ENCODE data around the gene FBLN5.

DNA sequence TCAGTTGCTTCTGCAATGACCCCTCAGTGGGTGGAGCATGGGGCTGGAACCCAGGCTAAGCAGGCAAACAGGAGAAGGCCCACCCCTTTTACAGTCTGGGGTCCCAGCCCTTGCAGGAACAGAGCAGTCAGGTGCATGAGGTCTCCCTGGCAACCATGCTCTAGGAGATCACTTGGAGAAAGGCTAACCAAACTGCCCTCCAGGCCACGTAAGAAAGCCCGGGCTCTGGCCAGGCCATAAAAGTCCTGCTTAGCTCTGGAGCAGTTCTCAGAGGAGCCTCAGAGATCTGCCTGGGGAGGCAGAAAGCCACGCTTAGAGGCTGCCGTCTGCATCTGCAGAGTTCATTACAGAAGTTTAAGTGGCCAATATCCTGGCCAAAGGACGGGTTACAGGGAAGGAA, 65.1 kb downstream of the FBLN5 start:
- TF ChIP-seq, protein P1, sequence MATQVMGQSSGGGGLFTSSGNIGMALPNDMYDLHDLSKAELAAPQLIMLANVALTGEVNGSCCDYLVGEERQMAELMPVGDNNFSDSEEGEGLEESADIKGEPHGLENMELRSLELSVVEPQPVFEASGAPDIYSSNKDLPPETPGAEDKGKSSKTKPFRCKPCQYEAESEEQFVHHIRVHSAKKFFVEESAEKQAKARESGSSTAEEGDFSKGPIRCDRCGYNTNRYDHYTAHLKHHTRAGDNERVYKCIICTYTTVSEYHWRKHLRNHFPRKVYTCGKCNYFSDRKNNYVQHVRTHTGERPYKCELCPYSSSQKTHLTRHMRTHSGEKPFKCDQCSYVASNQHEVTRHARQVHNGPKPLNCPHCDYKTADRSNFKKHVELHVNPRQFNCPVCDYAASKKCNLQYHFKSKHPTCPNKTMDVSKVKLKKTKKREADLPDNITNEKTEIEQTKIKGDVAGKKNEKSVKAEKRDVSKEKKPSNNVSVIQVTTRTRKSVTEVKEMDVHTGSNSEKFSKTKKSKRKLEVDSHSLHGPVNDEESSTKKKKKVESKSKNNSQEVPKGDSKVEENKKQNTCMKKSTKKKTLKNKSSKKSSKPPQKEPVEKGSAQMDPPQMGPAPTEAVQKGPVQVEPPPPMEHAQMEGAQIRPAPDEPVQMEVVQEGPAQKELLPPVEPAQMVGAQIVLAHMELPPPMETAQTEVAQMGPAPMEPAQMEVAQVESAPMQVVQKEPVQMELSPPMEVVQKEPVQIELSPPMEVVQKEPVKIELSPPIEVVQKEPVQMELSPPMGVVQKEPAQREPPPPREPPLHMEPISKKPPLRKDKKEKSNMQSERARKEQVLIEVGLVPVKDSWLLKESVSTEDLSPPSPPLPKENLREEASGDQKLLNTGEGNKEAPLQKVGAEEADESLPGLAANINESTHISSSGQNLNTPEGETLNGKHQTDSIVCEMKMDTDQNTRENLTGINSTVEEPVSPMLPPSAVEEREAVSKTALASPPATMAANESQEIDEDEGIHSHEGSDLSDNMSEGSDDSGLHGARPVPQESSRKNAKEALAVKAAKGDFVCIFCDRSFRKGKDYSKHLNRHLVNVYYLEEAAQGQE (IDR thresholded peaks at IDR 0.05; ENCODE audit: insufficient read depth in 1 of 2, low read depth in 2 of 2, low read length in 1 of 2) = no peak
- TF ChIP-seq, protein P2, sequence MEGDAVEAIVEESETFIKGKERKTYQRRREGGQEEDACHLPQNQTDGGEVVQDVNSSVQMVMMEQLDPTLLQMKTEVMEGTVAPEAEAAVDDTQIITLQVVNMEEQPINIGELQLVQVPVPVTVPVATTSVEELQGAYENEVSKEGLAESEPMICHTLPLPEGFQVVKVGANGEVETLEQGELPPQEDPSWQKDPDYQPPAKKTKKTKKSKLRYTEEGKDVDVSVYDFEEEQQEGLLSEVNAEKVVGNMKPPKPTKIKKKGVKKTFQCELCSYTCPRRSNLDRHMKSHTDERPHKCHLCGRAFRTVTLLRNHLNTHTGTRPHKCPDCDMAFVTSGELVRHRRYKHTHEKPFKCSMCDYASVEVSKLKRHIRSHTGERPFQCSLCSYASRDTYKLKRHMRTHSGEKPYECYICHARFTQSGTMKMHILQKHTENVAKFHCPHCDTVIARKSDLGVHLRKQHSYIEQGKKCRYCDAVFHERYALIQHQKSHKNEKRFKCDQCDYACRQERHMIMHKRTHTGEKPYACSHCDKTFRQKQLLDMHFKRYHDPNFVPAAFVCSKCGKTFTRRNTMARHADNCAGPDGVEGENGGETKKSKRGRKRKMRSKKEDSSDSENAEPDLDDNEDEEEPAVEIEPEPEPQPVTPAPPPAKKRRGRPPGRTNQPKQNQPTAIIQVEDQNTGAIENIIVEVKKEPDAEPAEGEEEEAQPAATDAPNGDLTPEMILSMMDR (IDR thresholded peaks at IDR 0.05) = no peak
- TF ChIP-seq POLR2AphosphoS5 (IDR thresholded peaks at IDR 0.05; ENCODE audit: low read depth, low read length) (no peak), SIN3A (IDR thresholded peaks at IDR 0.05; ENCODE audit: borderline replicate concordance, insufficient read depth, low read depth, low read length) (no peak), TCF7L2 (IDR thresholded peaks at IDR 0.05; ENCODE audit: low read depth, low read length) (no peak)

Data from Panc1 (cell line).